Stimulated activated CD8-positive, alpha-beta memory T cell treated with anti-CD3 and anti-CD28 coated beads, Interleukin-15, amount 100 ng/mL, for 4 hours (primary cell): ENCODE results near the gene TIMELESS.
"Not testable (repeated sequence)": the region's sequence is repeated elsewhere in the genome, so short reads cannot be mapped to it uniquely, and the experiment has no call there.

ENCODE experiments used
- DNase-seq, 2 donors: peaks; one replicate each; pipeline ENCODE4 v3.0.0-alpha.2; 2020; ENCODE audit warnings: low read depth in 2 of 2

TIMELESS gene

GRCh38 chr12:56404227-56404626 is 45.0 kb downstream of the TIMELESS start:
- not testable (repeated sequence) for DNase-seq

GRCh38 chr12:56401612-56402011 is 47.6 kb downstream of the TIMELESS start:
- DNase-seq, result not testable (repeated sequence)

- not testable (repeated sequence) for DNase-seq
Observed at GRCh38 chr12:56401125-56401524, 48.1 kb downstream of the TIMELESS start.

- not testable (repeated sequence) for DNase-seq
Observed at GRCh38 chr12:56399466-56399865, 49.8 kb downstream of the TIMELESS start.

GRCh38 chr12:56398324-56398723 is 50.9 kb downstream of the TIMELESS start:
- DNase-seq, result no peak

GRCh38 chr12:56392331-56392730 is 56.9 kb downstream of the TIMELESS start:
- no peak for DNase-seq

GRCh38 chr12:56391721-56392120 is 57.5 kb downstream of the TIMELESS start:
- no peak for DNase-seq

GRCh38 chr12:56389412-56389811 is 59.8 kb downstream of the TIMELESS start:
- no peak for DNase-seq

GRCh38 chr12:56387152-56387736 is 62.0 kb downstream of the TIMELESS start:
- no peak for DNase-seq

- DNase-seq, result no peak
Observed at GRCh38 chr12:56385873-56386272, 63.4 kb downstream of the TIMELESS start.

GRCh38 chr12:56382611-56383010 is 66.6 kb downstream of the TIMELESS start:
- no peak for DNase-seq

GRCh38 chr12:56377989-56378316 is 71.3 kb downstream of the TIMELESS start:
- DNase-seq, result no peak

- no peak for DNase-seq
Observed at GRCh38 chr12:56377310-56377988, 71.8 kb downstream of the TIMELESS start.

GRCh38 chr12:56375598-56376434 is 73.4 kb downstream of the TIMELESS start:
- DNase-seq, result no peak

GRCh38 chr12:56374726-56375597 is 74.3 kb downstream of the TIMELESS start:
- no peak for DNase-seq

- DNase-seq, result no peak
Observed at GRCh38 chr12:56373515-56373914, 75.7 kb downstream of the TIMELESS start.

- no peak for DNase-seq
Observed at GRCh38 chr12:56366948-56367347, 82.3 kb downstream of the TIMELESS start.
